Upper lobe of left lung (tissue), 6 donors: ENCODE data around the gene GBE1. TPM values are rescaled to one million over a fixed set of nuclear protein-coding genes. Genes with fewer than 3 reads are reported as not detected.

Source experiments
- ATAC-seq, 2 donors: fragments of 200-7000 bp; cut with Tn5 transposase; one replicate each; pipeline ENCODE4 v1.9.1; 2022; ENCODE audit warnings: mild to moderate bottlenecking in 2 of 2, moderate library complexity in 2 of 2; ENCODE audit not compliant: low FRiP score in 2 of 2
- DNase-seq, 2 donors: peaks; one replicate each; pipeline ENCODE4 v3.0.0-alpha.2; 2019 to 2020
- H3K27ac ChIP-seq, 4 donors: fragments of 200-600 bp; sonication (generic); one replicate each; pipeline ENCODE4 v1.5.1; 2016 to 2019
- H3K27me3 ChIP-seq, 4 donors: fragments of 200-600 bp; sonication (generic); one replicate each; pipeline ENCODE4 v1.5.1; 2017 to 2019
- H3K36me3 ChIP-seq, 4 donors: fragments of 200-600 bp; sonication (generic); one replicate each; pipeline ENCODE4 v1.5.1; 2016 to 2019
- H3K4me1 ChIP-seq, 4 donors: fragments of 200-600 bp; sonication (generic); one replicate each; pipeline ENCODE4 v1.5.1; 2018 to 2019
- H3K4me3 ChIP-seq, 4 donors: fragments of 200-600 bp; sonication (generic); one replicate each; pipeline ENCODE4 v1.5.1; 2017 to 2019; ENCODE audit warnings: mild to moderate bottlenecking in 2 of 4, moderate library complexity in 1 of 4
- H3K9me3 ChIP-seq, 4 donors: fragments of 200-600 bp; sonication (generic); one replicate each; pipeline ENCODE4 v1.5.1; 2018 to 2019
- CTCF ChIP-seq, 6 experiments: fragments of 450-650 bp in 4 of 6; fragments of 200-600 bp in 2 of 6; sonication (generic) in 2 of 6; IDR thresholded peaks; one replicate each; pipeline ENCODE4 v1.5.1; 2016 to 2019; ENCODE audit warnings: antibody characterized with exemption in 6 of 6
- EP300 ChIP-seq, 4 donors: sonication (generic); formaldehyde crosslinking; IDR thresholded peaks; one replicate each; pipeline ENCODE4 v1.5.1; 2017; ENCODE audit warnings: antibody characterized with exemption in 4 of 4, control low read depth in 2 of 4
- POLR2A ChIP-seq, 4 donors: fragments of 450-650 bp; IDR thresholded peaks; one replicate each; pipeline ENCODE4 v1.5.1; 2016 to 2017; ENCODE audit warnings: antibody characterized with exemption in 4 of 4, mild to moderate bottlenecking in 2 of 4
- POLR2AphosphoS5 ChIP-seq, 2 donors: sonication (generic); formaldehyde crosslinking; IDR thresholded peaks; one replicate each; pipeline ENCODE4 v1.5.1; 2017; ENCODE audit warnings: antibody characterized with exemption in 2 of 2
- WGBS, 2 donors: methylation state at CpG; one replicate each; pipeline ENCODE4 v1.1.5; 2017 to 2018; 5-methylcytosine and 5-hydroxymethylcytosine counted together
- total RNA-seq, 6 donors: library from RNA; depleted of rRNA in 4 of 6; stranded (reverse); fragments of >200 nt in 4 of 6; gene quantifications; one replicate each; pipeline versions ENCODE4 v1.1.0 to v1.2.1, GENCODE V29; 2016 to 2021
- donor health status: DM: no; HTN: no; CAD: no; lungs with moderate emphysema.
- donor health status: DM: no; HTN: yes; CAD: no; lungs with severe emphysema.

Gene GBE1
- total RNA-seq, 6 donors from 2014 or later: 19.9 to 40.9 (median 27.5) TPM

- TF ChIP-seq EP300 (IDR thresholded peaks at IDR 0.05) (no peak), POLR2AphosphoS5 (IDR thresholded peaks at IDR 0.05) (no peak), POLR2A (IDR thresholded peaks at IDR 0.05) (no peak), CTCF (IDR thresholded peaks at IDR 0.05) (no peak)
- no peak for ATAC-seq
Measured at GRCh38 chr3:81694662-81695061, 66.8 kb downstream of the GBE1 start.

GRCh38 chr3:81692766-81693165 is 68.7 kb downstream of the GBE1 start:
- TF ChIP-seq POLR2A (IDR thresholded peaks at IDR 0.05) (no peak), POLR2AphosphoS5 (IDR thresholded peaks at IDR 0.05) (no peak), CTCF (IDR thresholded peaks at IDR 0.05) (no peak), EP300 (IDR thresholded peaks at IDR 0.05) (no peak)
- WGBS, 2 donors: 90 to 97% methylated on average over 1 of the region's 1 CpG
- no peak for DNase-seq
- no peaks in the 10 kb centered on the region for H3K4me1 ChIP-seq
- no peaks in the 10 kb centered on the region for H3K27me3 ChIP-seq
- no peaks in the 10 kb centered on the region for H3K9me3 ChIP-seq
- ATAC-seq: no peak
- H3K4me3 ChIP-seq: no peak overlapping the region
- H3K27ac ChIP-seq: no peak overlapping the region
- no peaks in the 10 kb centered on the region for H3K36me3 ChIP-seq

More at GRCh38 chr3:81694662-81695061, 66.8 kb downstream of the GBE1 start:
- no peak overlapping the region for H3K4me3 ChIP-seq
- no peaks in the 10 kb centered on the region for H3K4me1 ChIP-seq
- no peaks in the 10 kb centered on the region for H3K27me3 ChIP-seq
- H3K27ac ChIP-seq: no peak overlapping the region
- DNase-seq: no peak
- 95 to 97% methylated on average over 5 of the region's 5 CpGs for WGBS, 2 donors
- H3K9me3 ChIP-seq: no peaks in the 10 kb centered on the region
- peaks cover 0 to 4% (median 0%) of the 10 kb centered on the region in 4 donors for H3K36me3 ChIP-seq

- ATAC-seq (no peak), DNase-seq (no peak)
- Histone ChIP-seq H3K36me3 (peaks cover 0 to 4% (median 0%) of the 10 kb centered on the region in 4 donors), H3K27me3 (no peaks in the 10 kb centered on the region), H3K27ac (no peak overlapping the region), H3K4me3 (no peak overlapping the region), H3K9me3 (no peaks in the 10 kb centered on the region), H3K4me1 (no peaks in the 10 kb centered on the region)
- 93 to 95% methylated on average over 7 of the region's 7 CpGs for WGBS, 2 donors
- TF ChIP-seq POLR2A (IDR thresholded peaks at IDR 0.05) (no peak), EP300 (IDR thresholded peaks at IDR 0.05) (no peak), CTCF (IDR thresholded peaks at IDR 0.05) (no peak), POLR2AphosphoS5 (IDR thresholded peaks at IDR 0.05) (no peak)
Measured at GRCh38 chr3:81689617-81690016, 71.8 kb downstream of the GBE1 start.

GRCh38 chr3:81684751-81685395 is 76.6 kb downstream of the GBE1 start:
- DNase-seq (no peak), ATAC-seq (no peak)
- Histone ChIP-seq H3K36me3 (peaks cover 0 to 8% (median 0%) of the 10 kb centered on the region in 4 donors), H3K27me3 (no peaks in the 10 kb centered on the region), H3K27ac (no peak overlapping the region), H3K4me1 (no peaks in the 10 kb centered on the region), H3K9me3 (no peaks in the 10 kb centered on the region), H3K4me3 (no peak overlapping the region)
- 62 to 85% methylated on average over 4 of the region's 4 CpGs for WGBS, 2 donors
- no peak for TF ChIP-seq CTCF (IDR thresholded peaks at IDR 0.05)
- TF ChIP-seq POLR2AphosphoS5 (IDR thresholded peaks at IDR 0.05): no peak
- no peak for TF ChIP-seq POLR2A (IDR thresholded peaks at IDR 0.05)
- no peak for TF ChIP-seq EP300 (IDR thresholded peaks at IDR 0.05)
